NCI-H128 (cell line): ENCODE data around the gene PTRHD1.
"Not testable (repeated sequence)": the region's sequence is repeated elsewhere in the genome, so short reads cannot be mapped to it uniquely, and the experiment has no call there.

Experiments
- DNase-seq: peaks from one replicate; lab custom pipeline; 2025; ENCODE audit not compliant: unreplicated experiment; lab: John Stamatoyannopoulos, UW

Gene PTRHD1

DNA sequence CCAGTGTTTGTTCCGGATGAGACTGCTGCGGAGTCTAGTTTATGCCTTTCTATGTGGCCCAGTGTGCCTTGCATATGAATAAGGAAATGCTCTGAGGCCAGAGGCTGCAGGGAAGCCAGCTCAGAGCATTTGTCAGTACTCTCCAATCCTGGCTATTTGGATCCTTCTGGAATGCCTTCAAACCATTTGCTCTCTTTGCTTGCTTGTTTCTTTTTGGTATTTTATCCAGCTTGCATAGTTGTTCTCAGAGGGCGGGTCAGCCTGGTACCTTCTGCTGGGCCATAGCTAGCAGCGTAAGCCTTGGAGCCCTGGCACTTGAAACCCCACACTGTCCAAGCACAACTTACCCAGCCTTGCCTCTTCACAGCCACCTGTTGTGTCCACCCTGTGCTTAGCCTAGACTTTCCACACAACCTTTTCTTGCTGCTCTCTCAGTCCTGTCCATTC lies 20.5 kb upstream of the PTRHD1 start:
- DNase-seq, result no peak

DNA sequence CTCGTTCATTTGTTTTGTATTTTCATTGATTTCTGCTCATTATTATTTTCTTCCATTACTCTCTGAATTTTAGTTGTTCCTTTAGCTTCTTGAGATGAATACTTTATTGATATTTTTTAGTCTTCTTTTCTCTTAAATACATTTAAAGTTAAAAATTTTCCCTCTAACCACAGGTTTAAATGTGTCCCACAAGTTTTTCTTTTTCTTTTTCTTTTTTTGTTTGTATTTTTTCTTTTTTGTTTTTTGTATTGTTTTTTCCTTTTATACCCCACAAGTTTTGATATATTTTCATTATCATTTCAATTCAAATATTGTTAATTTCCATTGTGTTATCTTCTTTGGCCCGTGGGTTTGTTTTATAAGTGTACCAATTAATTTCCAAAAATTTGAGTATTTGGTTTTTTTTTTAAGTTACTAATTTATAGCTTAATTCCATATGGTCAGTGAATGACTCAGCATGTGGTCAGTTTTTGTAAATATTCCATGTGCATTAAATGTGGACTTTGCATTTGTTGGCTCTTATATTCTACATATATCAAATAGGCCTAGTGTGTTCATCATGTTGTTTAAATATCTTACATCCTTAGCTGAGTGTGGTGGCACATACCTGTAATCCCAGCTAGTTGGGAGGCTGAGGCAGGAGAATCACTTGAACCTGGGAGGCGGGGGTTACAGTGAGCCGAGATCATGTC lies 16.3 kb upstream of the PTRHD1 start:
- DNase-seq, result no peak

DNA sequence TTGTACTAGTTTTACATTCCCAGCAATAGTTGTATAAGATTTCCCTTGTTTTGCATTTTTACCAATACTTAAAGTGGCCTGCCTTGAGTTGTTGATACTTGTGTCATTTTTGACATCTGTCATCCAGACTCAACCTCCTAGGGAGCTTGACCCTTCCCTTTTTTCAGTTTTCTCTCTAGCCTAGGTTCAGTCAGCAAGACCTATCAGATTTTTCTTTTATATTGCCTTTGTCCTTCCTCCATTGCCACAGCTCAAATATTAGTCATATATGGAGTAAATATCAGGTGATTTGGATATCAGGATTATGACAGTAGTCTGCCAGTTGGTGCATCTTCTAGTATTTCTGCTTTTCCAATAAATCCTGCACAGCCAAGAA lies 13.5 kb upstream of the PTRHD1 start:
- DNase-seq, result no peak

GRCh38 chr2:24805811-24806660 lies 12.8 kb upstream of the PTRHD1 start:
- DNase-seq, result not testable (repeated sequence)

GRCh38 chr2:24800487-24800886 lies 7.3 kb upstream of the PTRHD1 start:
- DNase-seq, result not testable (repeated sequence)

DNA sequence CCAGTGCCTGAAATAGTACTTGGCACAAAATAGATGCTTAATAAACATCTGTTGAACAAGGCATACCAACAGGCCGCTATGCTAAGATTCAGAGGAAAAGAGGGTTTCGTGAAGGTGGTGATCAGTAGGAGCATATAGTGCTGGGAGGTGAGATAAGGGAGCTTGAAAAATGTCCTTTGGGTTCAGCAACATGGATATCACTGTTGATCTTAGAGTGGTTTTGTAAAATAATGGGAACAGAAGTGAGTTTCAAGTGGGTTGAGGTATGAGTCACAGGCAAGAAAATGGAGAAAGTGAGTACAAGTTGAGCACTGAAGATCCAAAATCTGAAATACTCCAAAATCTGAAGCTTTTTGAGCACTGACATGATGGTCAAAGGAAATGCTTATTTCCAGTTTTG lies 4.5 kb upstream of the PTRHD1 start:
- no peak for DNase-seq

DNA sequence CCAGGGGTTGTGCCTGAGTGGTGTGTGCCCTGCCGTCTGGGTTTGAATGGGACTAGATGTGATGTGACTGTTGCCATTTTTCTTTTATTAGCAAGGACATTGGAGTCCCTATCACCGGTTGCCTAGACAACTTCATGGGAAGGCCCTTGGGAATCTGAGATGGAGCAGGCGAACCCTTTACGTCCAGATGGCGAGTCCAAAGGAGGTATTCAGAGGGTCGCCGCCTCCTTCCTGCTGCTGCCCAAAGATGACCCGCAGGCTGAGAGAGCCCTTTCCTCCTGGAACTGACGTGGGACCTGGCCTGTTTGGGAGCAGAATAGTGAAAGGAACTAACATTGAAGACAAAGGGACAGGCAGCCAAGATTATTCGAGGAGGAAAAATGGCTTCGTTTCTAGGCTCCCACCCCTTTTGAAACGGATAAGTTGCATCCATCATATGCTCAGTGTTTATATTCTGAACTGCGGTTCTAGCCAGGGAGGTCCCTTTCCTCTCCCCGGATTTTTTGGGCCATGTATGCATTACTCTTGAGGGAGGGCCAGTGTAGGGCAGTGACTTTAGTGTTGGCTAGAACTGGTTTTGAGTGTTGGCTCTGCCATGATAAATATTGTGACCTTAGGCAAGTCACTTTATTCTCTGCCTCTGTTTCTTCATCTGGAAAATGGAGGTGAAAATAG lies 707 bp upstream of the PTRHD1 start:
- peak; percentile 27 for DNase-seq

- DNase-seq, result no peak
These were observed 683 bp downstream of the PTRHD1 start for GRCh38 chr2:24792542-24792873.

- no peak for DNase-seq
These were observed 1.7 kb downstream of the PTRHD1 start for GRCh38 chr2:24791452-24791851.

GRCh38 chr2:24788816-24789215 lies 4.4 kb downstream of the PTRHD1 start:
- no peak for DNase-seq

- no peak for DNase-seq
These were observed 5.7 kb downstream of the PTRHD1 start for GRCh38 chr2:24787532-24787931.

DNA sequence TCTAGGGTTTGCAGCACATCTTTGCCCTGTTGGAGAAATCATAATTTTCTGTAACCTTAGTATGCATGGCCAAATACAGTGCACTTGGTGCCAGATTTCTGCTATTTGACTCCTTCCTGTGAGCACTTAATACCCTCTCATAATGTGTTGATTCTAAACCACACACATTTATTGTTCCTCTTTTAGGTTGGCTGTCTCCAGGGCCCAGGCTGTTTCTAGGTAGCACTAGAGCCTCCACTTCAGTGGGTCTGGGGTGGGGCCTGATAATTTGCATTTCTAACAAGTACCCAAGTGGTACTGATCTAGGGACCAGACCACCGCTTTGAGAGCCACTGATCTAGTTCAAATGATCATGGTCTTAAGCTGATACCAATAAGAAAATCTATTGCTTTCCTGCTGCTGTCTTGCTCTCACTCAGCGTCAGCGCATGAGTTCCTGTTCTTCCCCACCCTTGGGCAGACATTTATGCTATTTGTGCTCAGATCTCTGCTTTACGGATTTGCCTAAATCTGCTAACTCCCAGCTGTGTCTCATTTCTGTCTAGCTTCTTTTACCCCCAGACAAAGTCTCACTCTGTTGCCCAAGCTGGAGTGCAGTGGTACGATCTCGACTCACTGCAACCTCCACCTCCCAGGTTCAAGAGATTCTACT lies 7.4 kb downstream of the PTRHD1 start:
- DNase-seq, result peak; percentile 83

- no peak for DNase-seq
These were observed 9.6 kb downstream of the PTRHD1 start for GRCh38 chr2:24783641-24784040.

DNA sequence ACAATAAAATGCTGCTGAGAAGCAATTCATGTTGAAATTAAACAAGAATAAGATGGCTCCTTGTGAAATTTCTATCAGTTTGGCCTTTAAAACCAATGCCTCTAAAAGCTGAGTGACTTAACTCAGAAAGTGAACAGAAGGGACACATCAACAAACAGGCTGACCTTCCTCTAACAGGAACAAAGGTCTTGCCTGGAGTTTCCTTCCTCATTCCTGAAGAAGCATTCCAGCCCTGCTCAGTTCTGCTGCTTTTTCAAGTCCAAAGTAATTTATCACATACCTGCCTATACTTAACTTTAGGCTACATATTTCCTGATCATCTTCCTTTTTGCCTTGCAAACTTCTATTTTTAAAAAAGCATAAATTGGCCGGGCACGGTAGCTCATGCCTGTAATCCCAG lies 14.1 kb downstream of the PTRHD1 start:
- no peak for DNase-seq

DNA sequence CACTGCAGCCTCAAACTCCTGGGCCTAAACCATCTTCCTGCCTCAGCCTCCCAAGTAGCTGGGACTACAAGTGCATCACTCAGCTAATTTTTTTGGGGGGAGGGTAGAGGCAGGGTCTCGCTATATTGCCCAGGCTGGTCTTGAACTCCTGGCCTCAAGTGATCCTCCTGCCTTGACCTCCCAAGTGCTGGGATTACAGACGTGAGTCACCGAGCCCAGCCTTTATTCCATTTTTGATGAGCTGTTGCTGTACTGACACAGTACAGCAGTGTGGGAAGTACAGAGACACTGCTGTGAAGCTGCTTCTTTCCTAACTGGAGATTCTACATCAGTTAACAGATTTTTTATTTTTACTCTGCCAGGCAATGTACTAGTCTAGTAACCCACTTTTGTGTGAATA lies 18.8 kb downstream of the PTRHD1 start:
- no peak for DNase-seq

DNA sequence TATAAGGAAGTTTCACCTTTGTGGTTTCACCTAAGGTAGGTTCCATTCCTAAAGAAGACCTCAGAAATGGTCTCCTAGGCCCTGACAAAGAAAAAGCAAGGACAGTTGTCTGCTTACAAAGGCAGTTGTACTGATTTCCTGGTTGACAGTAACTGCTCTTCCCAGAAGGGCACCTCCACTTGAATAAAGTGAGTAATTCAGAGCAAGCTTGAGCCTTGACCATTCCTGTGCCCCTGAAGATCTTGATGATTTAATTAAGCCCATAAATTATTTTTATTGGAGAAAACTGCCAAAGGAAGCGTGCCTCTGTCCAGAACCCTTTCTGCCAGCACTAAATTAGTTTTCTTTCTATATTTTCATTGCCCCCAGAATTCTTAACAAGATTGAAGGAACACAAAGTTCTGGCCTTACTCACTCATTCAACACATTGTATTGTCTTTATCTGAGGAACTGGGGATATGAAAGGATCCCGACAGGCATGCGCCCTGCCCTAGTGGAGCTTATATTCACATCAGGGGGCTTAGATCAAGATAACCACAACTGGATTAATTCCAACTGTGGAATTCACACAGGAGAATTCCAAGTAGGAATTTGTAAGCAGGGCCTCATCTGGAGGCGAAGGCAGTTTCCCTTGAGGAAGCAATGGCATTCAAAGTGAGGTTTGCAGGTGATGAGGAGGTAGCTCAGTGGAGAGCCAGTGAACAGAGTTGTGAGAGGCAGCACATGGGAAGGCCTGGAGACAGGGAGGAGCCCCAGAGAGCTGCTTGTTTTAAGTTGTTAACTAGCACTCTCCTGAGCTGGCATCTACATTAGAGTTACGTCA lies 21.2 kb downstream of the PTRHD1 start:
- DNase-seq, result no peak

- no peak for DNase-seq
These were observed 22.1 kb downstream of the PTRHD1 start for GRCh38 chr2:24771061-24771460.

DNA sequence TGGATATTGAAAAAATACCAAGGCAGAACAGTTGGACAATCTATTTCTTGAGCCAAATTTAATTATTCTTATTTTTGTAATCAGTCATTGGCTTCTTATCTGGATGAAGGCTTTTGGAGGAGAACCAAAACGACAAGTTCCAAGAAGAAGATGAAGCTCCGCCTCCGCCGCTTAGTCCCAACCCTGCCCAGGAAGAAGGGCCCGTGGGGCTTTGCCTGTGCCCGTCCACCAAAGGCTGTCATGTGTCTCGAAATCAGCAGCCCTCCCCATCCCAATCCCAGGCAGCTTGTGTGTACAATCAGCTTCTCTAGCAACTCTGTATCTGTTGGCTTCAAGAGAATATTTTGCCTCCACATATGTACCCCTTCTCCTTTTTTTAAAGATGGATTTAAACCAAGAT lies 24.6 kb downstream of the PTRHD1 start:
- DNase-seq, result no peak

DNA sequence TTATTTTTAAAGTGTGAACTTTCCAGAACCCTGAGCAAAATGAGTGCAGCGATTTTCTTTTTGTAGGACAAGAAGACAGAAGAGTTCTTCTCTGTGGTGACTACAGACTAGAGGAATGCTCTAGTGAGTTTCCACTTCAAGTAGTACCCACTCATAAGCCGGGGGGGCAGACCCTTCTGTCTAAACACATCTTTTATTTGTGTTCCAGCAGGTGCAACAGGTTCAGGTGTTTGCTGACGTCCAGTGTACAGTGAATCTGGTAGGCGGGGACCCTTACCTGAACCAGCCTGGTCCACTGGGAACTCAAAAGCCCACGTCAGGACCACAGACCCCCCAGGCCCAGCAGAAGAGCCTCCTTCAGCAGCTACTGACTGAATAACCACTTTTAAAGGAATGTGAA lies 25.2 kb downstream of the PTRHD1 start:
- no peak for DNase-seq

DNA sequence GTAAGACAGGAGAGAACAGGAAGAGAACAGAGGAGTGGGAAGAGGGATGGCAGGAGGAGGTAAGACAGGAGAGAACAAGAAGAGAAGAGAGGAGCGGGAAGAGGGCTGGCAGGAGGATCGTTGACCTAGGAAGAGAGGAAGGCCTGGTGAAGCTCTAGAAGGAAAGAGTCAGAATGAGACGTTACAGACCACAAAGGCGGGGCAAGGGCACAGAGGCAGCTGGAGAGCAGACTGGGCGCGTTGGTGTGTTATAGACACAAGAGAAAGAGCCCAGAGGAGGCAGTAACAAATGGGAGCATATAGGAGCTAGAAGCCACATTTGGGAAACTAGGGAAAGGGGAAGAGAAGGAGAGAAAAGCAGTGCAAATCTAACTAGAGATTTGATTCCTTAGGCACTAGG lies 26.6 kb downstream of the PTRHD1 start:
- no peak for DNase-seq

GRCh38 chr2:24763843-24764242 lies 29.3 kb downstream of the PTRHD1 start:
- no peak for DNase-seq
